ACHN (cell line): Measurements from ENCODE around the gene NLRC5.
"Not testable (repeated sequence)": the region's sequence is repeated elsewhere in the genome, so short reads cannot be mapped to it uniquely, and the experiment has no call there.

ENCODE experiments used
- DNase-seq: peaks from one replicate; pipeline ENCODE4 v3.0.0-alpha.2; 2015
- in situ Hi-C: cut with HindIII; loops from 2 replicates; pipeline ENCODE4 v1.10.0; 2017; ENCODE audit warnings: low sequenced_read_pairs, low pct_ligation_motif_present, low pct_unique_long_range_greater_than_20kb

The NLRC5 gene

GRCh38 chr16:57058291-57058861, 69.0 kb downstream of the NLRC5 start:
- in situ Hi-C loops, result no loop called here
- DNase-seq, result no peak

- in situ Hi-C loops, result no loop called here
- DNase-seq, result no peak
Observed at GRCh38 chr16:57060323-57061083, 71.1 kb downstream of the NLRC5 start.

DNA sequence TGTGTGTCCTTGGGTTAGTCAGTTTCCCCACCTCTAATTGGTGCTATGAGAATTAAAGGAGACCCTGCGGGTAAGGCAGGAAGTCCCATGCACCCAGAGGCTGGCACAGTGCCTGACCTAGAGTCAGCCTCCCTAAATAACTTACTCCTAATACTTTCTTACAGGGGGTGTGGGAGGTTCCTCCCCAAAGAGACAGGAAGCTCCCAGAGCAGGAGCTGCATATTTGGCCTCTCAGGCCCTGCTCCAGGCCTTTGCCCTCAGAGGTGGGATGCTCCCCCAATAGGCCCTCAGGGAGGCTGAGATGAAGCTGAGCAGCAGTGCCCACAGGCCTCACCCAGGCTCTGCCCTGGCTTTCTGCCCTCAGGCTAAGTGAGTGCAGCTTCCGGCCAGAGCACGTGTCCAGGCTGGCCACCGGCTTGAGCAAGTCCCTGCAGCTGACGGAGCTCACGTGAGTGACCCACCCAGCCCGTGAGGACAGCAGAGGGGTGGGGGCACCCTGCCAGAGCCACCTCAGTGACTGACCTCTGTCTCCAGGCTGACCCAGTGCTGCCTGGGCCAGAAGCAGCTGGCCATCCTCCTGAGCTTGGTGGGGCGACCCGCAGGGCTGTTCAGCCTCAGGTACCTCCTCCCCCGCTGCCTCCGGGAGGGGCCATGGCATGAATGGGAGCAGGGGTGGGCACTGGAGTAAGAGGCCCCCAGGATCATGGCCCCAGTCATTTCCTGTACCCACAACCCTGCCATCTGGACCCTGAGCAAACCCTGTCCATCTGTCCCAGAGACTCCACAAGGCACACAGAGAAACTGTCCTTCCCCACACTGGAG, 71.9 kb downstream of the NLRC5 start:
- in situ Hi-C loops, result no loop called here

GRCh38 chr16:57062329-57062728, 73.0 kb downstream of the NLRC5 start:
- DNase-seq, result no peak

More for the DNA sequence above, 71.9 kb downstream of the NLRC5 start:
- no peak for DNase-seq

DNA sequence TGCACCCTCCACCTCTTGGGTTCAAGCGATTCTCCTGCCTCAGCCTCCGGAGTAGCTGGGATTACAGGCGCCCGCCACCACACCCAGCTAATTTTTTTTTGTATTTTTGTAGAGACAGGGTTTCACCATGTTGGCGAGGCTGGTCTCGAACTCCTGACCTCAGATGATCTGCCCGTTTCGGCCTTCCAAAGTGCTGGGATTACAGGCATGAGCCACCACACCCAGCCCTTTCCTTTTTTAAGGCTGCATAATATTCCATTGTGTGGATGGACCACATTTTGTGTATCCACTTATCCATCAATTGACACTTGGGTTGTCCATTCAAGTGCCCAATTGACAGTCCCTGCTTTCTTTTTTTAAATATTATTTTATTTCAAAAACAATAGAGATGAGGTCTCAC, 73.8 kb downstream of the NLRC5 start:
- in situ Hi-C loops, DNase-seq: not testable (repeated sequence)

More at GRCh38 chr16:57062329-57062728, 73.0 kb downstream of the NLRC5 start:
- in situ Hi-C loops, result no loop called here

GRCh38 chr16:57064995-57065394, 75.6 kb downstream of the NLRC5 start:
- in situ Hi-C loops, result no loop called here
- no peak for DNase-seq

DNA sequence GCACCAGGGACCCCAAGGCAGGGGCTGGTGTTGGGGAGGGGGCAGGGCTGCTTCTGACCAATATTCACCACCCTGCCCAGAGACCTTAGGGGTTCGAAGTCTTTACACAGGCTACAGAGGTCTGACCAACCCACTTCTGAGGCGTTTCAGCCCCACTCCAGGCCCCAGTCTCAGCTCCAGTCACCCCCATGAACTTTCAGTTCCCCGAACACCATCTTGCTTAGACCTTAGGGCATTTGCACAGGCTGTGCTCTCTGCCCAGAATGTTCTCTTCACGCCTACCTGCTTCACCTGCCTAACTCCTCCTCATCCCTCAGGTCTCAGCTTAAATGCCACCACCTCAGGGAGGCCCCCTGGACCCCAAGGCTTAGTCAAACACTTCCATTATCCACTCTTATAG, 77.3 kb downstream of the NLRC5 start:
- no peak for DNase-seq

DNA sequence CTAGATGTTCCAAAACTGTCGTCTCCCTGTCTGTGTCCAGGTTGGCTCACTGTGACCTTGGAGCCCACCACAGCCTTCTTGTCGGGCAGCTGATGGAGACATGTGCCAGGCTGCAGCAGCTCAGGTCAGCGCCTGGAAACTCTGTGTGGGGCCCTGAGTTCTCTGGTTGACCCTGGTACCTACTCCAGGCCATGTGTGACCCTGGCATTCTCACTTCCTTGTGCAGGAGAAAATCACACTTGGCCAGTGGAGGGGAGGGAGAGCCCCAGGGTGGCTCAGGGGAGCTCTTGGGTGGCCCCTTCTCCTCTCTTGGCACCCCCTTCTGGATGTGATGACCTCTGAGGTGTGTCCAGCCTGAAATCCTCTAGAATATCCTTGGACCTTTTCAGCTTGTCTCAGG, 78.0 kb downstream of the NLRC5 start:
- no peak for DNase-seq
- in situ Hi-C loops, result no loop called here

More for the DNA sequence above, 77.3 kb downstream of the NLRC5 start:
- in situ Hi-C loops, result no loop called here

DNA sequence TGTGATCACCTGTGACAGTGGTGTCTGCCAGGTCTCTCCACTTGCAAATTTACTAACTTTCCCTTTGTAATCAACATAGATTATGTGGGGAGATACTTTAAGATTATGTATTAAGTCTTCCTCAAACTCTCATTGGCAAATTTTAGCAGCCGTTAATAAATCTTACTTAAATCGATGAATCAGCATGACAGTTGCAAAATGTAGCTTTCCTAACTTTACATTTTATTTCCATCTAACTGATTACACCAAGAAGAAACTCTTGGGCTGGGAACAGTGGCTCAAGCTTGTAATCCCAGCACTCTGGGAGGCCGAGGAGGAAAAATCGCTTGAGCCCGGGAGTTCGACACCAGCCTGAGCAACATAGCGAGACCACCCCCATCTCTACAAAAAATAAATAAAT, 79.7 kb downstream of the NLRC5 start:
- no peak for DNase-seq
- in situ Hi-C loops, result no loop called here

DNA sequence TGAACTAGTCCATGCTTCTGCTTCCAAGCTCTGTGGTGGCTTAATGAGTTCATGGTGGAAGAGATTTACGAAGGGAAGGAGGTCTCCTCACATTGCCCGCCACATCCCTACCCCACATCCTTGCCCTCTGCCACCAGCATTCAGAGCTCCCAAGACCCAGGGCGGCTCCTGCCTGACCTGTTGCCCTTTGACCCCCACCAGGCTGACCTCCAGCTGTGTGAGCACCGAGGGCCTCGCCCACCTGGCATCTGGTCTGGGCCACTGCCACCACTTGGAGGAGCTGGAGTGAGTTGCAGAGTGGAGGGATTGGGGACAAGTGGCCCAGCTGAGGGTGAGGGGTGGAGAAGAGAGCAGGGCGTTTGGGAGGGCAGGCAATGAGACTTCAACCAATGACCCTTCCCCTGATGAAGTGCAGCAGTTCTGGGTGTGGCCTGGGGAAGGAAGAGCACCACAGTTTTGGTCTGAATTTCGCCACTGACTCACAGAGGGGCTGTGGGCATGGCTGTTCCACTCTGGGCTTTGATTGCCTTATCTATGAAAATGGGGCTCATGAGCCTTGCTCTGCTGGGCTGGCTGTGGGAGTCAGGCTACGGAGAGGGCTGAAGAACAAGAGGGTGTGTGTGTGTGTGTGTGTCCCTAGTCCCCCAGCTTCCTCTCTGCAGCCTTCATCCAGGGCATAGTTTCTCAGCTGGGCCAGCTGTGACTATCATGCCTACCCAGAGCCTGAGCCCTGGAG, 80.4 kb downstream of the NLRC5 start:
- in situ Hi-C loops, result no loop called here
- DNase-seq, result no peak

DNA sequence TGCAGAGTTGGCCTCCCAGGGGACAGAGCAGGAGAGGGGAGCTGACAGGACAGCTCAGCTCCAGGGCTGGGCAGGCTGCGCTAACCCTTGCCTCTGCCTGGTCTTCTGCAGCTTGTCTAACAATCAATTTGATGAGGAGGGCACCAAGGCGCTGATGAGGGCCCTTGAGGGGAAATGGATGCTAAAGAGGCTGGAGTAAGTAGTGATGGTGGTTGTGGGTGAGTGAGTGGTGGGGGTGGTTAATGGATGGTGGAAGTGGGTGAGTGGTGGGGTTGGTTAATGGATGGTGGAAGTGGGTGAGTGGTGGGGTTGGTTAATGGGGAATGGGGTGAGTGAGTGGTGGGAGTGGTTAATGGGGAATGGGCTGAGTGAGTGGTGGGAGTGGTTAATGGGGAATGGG, 81.1 kb downstream of the NLRC5 start:
- no peak for DNase-seq
- in situ Hi-C loops, result no loop called here

- in situ Hi-C loops, DNase-seq: not testable (repeated sequence)
Observed at GRCh38 chr16:57071081-57071732, 81.8 kb downstream of the NLRC5 start.

GRCh38 chr16:57071831-57072582, 82.7 kb downstream of the NLRC5 start:
- no peak for DNase-seq
- in situ Hi-C loops, result no loop called here

GRCh38 chr16:57072616-57073275, 83.4 kb downstream of the NLRC5 start:
- no peak for DNase-seq
- in situ Hi-C loops, result no loop called here

- DNase-seq, result no peak
- in situ Hi-C loops, result no loop called here
Observed at GRCh38 chr16:57077714-57078113, 88.4 kb downstream of the NLRC5 start.

DNA sequence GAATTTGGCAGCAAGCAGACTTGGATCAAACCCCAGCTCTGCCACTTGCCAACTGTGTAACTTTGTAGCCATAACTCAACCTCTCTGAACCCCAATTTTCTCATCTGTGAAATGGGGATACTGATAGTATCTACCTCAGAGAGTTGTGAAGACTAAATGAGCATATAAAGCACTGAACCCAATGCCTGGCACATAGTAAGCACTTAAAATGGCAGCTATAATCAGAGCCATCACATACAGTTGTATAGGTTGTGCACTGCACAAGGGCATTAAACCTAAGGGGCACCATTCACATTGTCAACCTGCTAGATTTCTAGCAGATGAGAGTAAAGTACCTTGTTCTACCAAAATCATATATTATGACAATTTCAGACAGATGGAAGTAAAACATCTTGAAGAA, 92.4 kb downstream of the NLRC5 start:
- in situ Hi-C loops, result no loop called here
- DNase-seq, result no peak

DNA sequence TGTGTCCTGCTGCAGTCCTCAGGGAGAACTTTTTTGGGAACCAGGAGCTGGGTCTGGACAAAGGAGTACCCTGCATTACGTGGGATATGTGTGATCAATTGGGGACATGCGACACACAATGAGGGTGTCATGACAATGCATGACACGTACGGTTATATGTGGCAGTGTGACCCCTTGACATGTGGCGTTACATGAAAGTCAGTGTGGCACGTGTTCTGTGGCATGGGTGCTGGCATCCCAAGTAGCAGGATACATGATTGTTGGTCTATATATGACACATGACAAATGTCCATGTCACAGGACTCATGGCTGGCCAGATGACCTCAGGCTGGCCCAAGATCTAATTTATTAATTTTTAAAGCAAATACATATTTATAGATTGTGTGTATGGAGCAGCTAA, 93.3 kb downstream of the NLRC5 start:
- in situ Hi-C loops, result no loop called here
- DNase-seq, result no peak
